Panc1 (cell line): ENCODE results near the gene GFOD2. TPM values are rescaled to one million over a fixed set of nuclear protein-coding genes. Genes with fewer than 3 reads are reported as not detected.

Experiments
- ATAC-seq: fragments of 200-7000 bp; cut with Tn5 transposase; 2 replicates; pipeline ENCODE4 v1.9.1; 2020; ENCODE audit warnings: mild to moderate bottlenecking, moderate library complexity
- BruUV-seq: library from RNA; stranded (reverse); fragments of 400-500 nt; replicated peaks from 2 replicates; lab custom pipeline; 2021; lab: Mats Ljungman, UMichigan
- CTCF ChIA-PET: fragments of 300-600 bp; sonication (Branson Sonifier 250); formaldehyde crosslinking; loops from one replicate; lab custom pipeline; 2022; ENCODE audit warnings: antibody characterized with exemption; lab: Charles Lee
- POLR2A ChIA-PET: fragments of 300-600 bp; sonication (Branson Sonifier 250); formaldehyde crosslinking; loops from one replicate; lab custom pipeline; 2022; ENCODE audit warnings: antibody characterized with exemption; lab: Charles Lee
- DNase-seq: peaks from one replicate; pipeline ENCODE4 v3.0.0-alpha.2; 2010; ENCODE audit warnings: low read depth, low spot score
- H3K27ac ChIP-seq: 2 replicates; pipeline ENCODE4 v1.5.1; 2011; ENCODE audit warnings: mild to moderate bottlenecking, low read length, inconsistent platforms
- H3K27me3 ChIP-seq: fragments of 200-500 bp; sonication (Bioruptor generic); 2 replicates; pipeline ENCODE4 v1.6.0; 2014; ENCODE audit warnings: low read length, inconsistent platforms; ENCODE audit not compliant: control insufficient read depth, insufficient read depth
- H3K36me3 ChIP-seq: fragments of 200-500 bp; sonication (Bioruptor generic); 2 replicates; pipeline ENCODE4 v1.5.1; 2014; ENCODE audit warnings: inconsistent platforms, mild to moderate bottlenecking, low read length, moderate library complexity; ENCODE audit not compliant: control insufficient read depth, insufficient read depth
- H3K4me1 ChIP-seq: 2 replicates; pipeline ENCODE4 v1.5.1; 2011; ENCODE audit warnings: inconsistent platforms, mild to moderate bottlenecking, low read length, moderate library complexity; ENCODE audit not compliant: control insufficient read depth, insufficient read depth
- H3K4me3 ChIP-seq, 2 experiments: 2 replicates each; pipeline ENCODE4 v1.5.1; 2011 to 2012; ENCODE audit warnings: low read depth in 2 of 2, low read length in 2 of 2, mild to moderate bottlenecking in 2 of 2, inconsistent platforms in 1 of 2, moderate library complexity in 1 of 2
- H3K9me3 ChIP-seq: fragments of 200-500 bp; sonication (Bioruptor generic); 2 replicates; pipeline ENCODE4 v1.5.1; 2014; ENCODE audit warnings: low read depth, mild to moderate bottlenecking, inconsistent platforms, low read length, moderate library complexity; ENCODE audit not compliant: control insufficient read depth, insufficient read depth
- POLR2AphosphoS5 ChIP-seq: IDR thresholded peaks from 2 replicates; pipeline ENCODE4 v1.6.1; 2012; ENCODE audit warnings: mild to moderate bottlenecking, low read depth, low read length, moderate library complexity
- SIN3A ChIP-seq: IDR thresholded peaks from 2 replicates; pipeline ENCODE4 v1.6.1; 2012; ENCODE audit warnings: low read depth, mild to moderate bottlenecking, low read length, moderate library complexity, borderline replicate concordance; ENCODE audit not compliant: insufficient read depth
- TCF7L2 ChIP-seq: IDR thresholded peaks from 2 replicates; pipeline ENCODE4 v1.6.1; 2011; ENCODE audit warnings: mild to moderate bottlenecking, low read depth, low read length, inconsistent platforms
- in situ Hi-C: cut with HindIII; loops from 2 replicates; pipeline ENCODE4 v1.10.0; 2016; ENCODE audit warnings: low sequenced_read_pairs, low pct_unique_long_range_greater_than_20kb
- intact Hi-C: fragments of 100-400 bp; cut with micrococcal nuclease; formaldehyde crosslinking; loops from one replicate; pipeline ENCODE4 v1.10.0; 2022; ENCODE audit not compliant: unreplicated experiment
- total RNA-seq: library from RNA; stranded (reverse); gene quantifications from one replicate; pipeline ENCODE4 v1.2.1, GENCODE V29; 2021; ENCODE audit not compliant: unreplicated experiment
- TF ChIP-seq, protein P1 (sequence below): fragments of 450-650 bp; IDR thresholded peaks from 2 replicates; pipeline ENCODE4 v1.5.1; 2017; ENCODE audit warnings: mild to moderate bottlenecking
- TF ChIP-seq, protein P2 (sequence below), 2 experiments: IDR thresholded peaks; 2 replicates each; pipeline ENCODE4 v1.6.1; 2011 to 2012; ENCODE audit warnings: low read depth in 2 of 2, control low read depth in 1 of 2, low read length in 1 of 2, mild to moderate bottlenecking in 1 of 2, moderate library complexity in 1 of 2; ENCODE audit not compliant: insufficient read depth in 1 of 2

The GFOD2 gene
- total RNA-seq, 1 experiment from 2014 or later: 15.1 TPM

DNA sequence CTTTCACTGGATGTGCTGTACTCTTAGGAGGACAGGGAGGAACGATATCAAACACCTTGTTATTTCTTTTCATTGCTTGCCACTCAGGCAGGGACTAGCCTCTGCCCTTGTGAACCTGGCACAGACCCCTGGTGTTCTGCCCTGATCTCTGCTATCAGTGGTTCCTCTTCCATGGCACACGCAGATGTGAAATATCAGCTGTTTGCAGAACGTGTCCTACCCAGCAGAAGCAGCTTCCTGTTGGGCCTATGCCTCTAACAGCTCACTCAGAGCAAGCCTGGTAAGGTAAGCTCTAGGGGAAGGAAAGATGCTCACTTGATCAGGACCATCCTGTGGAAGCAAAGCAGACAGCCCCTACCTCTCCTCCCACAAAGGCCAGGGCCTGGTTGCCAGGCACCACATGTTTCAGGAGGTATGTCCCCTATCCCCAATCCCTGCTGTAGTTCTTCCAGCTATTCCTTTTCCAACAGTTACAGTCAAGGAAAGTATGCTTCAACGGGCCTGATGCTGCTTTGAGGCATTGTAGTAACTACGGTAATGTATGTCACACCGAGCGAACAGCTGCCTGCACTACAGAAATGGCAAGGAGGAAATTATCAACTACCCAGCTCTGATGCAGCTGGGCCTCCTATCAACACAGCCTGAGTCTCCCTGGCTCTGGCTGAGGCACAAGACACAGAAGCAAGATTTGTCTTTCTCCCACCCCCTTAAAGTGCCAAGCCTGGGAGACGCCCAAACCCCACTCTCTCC lies 41.3 kb upstream of the GFOD2 start:
- Histone ChIP-seq H3K27me3 (no peaks in the 10 kb centered on the region), H3K9me3 (no peaks in the 10 kb centered on the region), H3K27ac (no peak overlapping the region), H3K4me3 (no peak overlapping the region), H3K4me1 (no peaks in the 10 kb centered on the region), H3K36me3 (no peaks in the 10 kb centered on the region)
- ChIA-PET CTCF (no interaction called here), POLR2A (no interaction called here)
- TF ChIP-seq, protein P1, sequence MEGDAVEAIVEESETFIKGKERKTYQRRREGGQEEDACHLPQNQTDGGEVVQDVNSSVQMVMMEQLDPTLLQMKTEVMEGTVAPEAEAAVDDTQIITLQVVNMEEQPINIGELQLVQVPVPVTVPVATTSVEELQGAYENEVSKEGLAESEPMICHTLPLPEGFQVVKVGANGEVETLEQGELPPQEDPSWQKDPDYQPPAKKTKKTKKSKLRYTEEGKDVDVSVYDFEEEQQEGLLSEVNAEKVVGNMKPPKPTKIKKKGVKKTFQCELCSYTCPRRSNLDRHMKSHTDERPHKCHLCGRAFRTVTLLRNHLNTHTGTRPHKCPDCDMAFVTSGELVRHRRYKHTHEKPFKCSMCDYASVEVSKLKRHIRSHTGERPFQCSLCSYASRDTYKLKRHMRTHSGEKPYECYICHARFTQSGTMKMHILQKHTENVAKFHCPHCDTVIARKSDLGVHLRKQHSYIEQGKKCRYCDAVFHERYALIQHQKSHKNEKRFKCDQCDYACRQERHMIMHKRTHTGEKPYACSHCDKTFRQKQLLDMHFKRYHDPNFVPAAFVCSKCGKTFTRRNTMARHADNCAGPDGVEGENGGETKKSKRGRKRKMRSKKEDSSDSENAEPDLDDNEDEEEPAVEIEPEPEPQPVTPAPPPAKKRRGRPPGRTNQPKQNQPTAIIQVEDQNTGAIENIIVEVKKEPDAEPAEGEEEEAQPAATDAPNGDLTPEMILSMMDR: no peak
- no peak for TF ChIP-seq SIN3A
- TF ChIP-seq, protein P2, sequence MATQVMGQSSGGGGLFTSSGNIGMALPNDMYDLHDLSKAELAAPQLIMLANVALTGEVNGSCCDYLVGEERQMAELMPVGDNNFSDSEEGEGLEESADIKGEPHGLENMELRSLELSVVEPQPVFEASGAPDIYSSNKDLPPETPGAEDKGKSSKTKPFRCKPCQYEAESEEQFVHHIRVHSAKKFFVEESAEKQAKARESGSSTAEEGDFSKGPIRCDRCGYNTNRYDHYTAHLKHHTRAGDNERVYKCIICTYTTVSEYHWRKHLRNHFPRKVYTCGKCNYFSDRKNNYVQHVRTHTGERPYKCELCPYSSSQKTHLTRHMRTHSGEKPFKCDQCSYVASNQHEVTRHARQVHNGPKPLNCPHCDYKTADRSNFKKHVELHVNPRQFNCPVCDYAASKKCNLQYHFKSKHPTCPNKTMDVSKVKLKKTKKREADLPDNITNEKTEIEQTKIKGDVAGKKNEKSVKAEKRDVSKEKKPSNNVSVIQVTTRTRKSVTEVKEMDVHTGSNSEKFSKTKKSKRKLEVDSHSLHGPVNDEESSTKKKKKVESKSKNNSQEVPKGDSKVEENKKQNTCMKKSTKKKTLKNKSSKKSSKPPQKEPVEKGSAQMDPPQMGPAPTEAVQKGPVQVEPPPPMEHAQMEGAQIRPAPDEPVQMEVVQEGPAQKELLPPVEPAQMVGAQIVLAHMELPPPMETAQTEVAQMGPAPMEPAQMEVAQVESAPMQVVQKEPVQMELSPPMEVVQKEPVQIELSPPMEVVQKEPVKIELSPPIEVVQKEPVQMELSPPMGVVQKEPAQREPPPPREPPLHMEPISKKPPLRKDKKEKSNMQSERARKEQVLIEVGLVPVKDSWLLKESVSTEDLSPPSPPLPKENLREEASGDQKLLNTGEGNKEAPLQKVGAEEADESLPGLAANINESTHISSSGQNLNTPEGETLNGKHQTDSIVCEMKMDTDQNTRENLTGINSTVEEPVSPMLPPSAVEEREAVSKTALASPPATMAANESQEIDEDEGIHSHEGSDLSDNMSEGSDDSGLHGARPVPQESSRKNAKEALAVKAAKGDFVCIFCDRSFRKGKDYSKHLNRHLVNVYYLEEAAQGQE (IDR thresholded peaks at IDR 0.05; ENCODE audit: insufficient read depth in 1 of 2, low read depth in 2 of 2, low read length in 1 of 2): no peak
- TF ChIP-seq POLR2AphosphoS5: no peak
- intact Hi-C loops (no loop called here), in situ Hi-C loops (no loop called here)
- BruUV-seq: no TSS peak
- no peak for ATAC-seq
- DNase-seq: no peak

DNA sequence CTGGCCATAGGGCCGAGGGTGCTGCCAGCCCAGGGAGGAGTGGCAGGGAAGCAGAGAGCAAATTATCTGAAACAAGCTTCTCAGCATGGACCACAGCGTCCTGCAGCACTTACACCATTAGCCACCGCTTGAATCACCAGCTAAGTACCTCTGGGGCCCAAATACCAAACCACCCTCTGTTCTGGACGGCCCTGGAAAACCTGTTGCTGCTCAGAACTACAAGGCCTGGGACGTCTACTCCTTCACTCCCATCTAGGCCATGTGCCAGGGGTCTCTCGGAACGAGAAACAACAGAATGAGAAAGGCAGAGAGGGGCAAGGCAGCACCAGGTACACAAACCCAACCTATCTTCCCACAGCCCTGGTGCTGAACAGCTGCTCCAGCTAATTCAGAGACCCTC lies 39.9 kb upstream of the GFOD2 start:
- Histone ChIP-seq H3K27me3 (no peaks in the 10 kb centered on the region), H3K27ac (no peak overlapping the region), H3K4me3 (no peak overlapping the region), H3K36me3 (no peaks in the 10 kb centered on the region), H3K9me3 (no peaks in the 10 kb centered on the region), H3K4me1 (no peaks in the 10 kb centered on the region)
- BruUV-seq: no TSS peak
- in situ Hi-C loops (no loop called here), intact Hi-C loops (no loop called here)
- CTCF ChIA-PET: no interaction called here
- ATAC-seq (no peak), DNase-seq (no peak)
- TF ChIP-seq SIN3A (no peak), TCF7L2 (no peak)
- TF ChIP-seq, protein P1: no peak
- TF ChIP-seq, protein P2 (IDR thresholded peaks at IDR 0.05; ENCODE audit: insufficient read depth in 1 of 2, low read depth in 2 of 2, low read length in 1 of 2): no peak
- POLR2A ChIA-PET: no interaction called here
